H1 (cell line): Measurements from ENCODE around the gene SNX13. TPM values are rescaled to one million over a fixed set of nuclear protein-coding genes. Genes with fewer than 3 reads are reported as not detected.

Source experiments
- CTCF ChIA-PET: fragments of 300-600 bp; sonication (Branson Sonifier 250); formaldehyde crosslinking; loops from one replicate; lab custom pipeline; 2021; ENCODE audit not compliant: partially characterized antibody; lab: Charles Lee
- POLR2A ChIA-PET: fragments of 300-600 bp; sonication (Branson Sonifier 250); formaldehyde crosslinking; loops from one replicate; lab custom pipeline; 2021; ENCODE audit warnings: inconsistent platforms; ENCODE audit not compliant: partially characterized antibody; lab: Charles Lee
- DNase-seq, 2 experiments: peaks; one replicate each; pipeline versions ENCODE4 v3.0.0 to v3.0.0-alpha.2; 2010 to 2022; ENCODE audit warnings: low spot score in 2 of 2, low read depth in 1 of 2, mixed read lengths in 1 of 2
- FAIRE-seq: peaks from 2 replicates; lab custom pipeline; 2011; peaks lifted over from hg19 to GRCh38; lab: Jason Lieb, UNC
- H2AFZ ChIP-seq: 2 replicates; pipeline ENCODE4 v1.8.1; 2012; ENCODE audit warnings: low read length, inconsistent platforms
- H2AK5ac ChIP-seq: 2 replicates; pipeline ENCODE4 v1.6.1; 2013; ENCODE audit warnings: low read depth, low read length
- H2BK120ac ChIP-seq: replicated peaks from 2 replicates; pipeline ENCODE3; 2013; ENCODE audit warnings: low read depth, low read length, inconsistent platforms
- H2BK12ac ChIP-seq: 2 replicates; pipeline ENCODE4 v1.6.1; 2013; ENCODE audit warnings: low read depth, low read length
- H2BK15ac ChIP-seq: 2 replicates; pipeline ENCODE4 v1.6.1; 2013; ENCODE audit warnings: low read length
- H2BK20ac ChIP-seq: 2 replicates; pipeline ENCODE4 v1.6.1; 2013; ENCODE audit warnings: low read length
- H2BK5ac ChIP-seq: 2 replicates; pipeline ENCODE4 v1.6.1; 2013; ENCODE audit warnings: low read depth, low read length
- H3K14ac ChIP-seq: 2 replicates; pipeline ENCODE4 v1.6.1; 2013; ENCODE audit warnings: inconsistent platforms; ENCODE audit not compliant: insufficient read length
- H3K18ac ChIP-seq: 2 replicates; pipeline ENCODE4 v1.6.1; 2013; ENCODE audit warnings: low read length; ENCODE audit errors: extremely low read depth
- H3K23ac ChIP-seq: 2 replicates; pipeline ENCODE4 v1.6.1; 2013; ENCODE audit warnings: inconsistent platforms; ENCODE audit not compliant: insufficient read length
- H3K23me2 ChIP-seq: 2 replicates; pipeline ENCODE4 v1.6.1; 2013; ENCODE audit warnings: low read depth, low read length
- H3K27ac ChIP-seq: 2 replicates; pipeline ENCODE4 v1.6.1; 2011; ENCODE audit warnings: low read depth, low read length, inconsistent platforms
- H3K27me3 ChIP-seq, 4 experiments: replicated peaks in 1 of 4; 1 replicate in 1 of 4; 2 replicates in 3 of 4; pipeline versions ENCODE4 v1.6.1 to v1.8.1; 2011 to 2013; ENCODE audit warnings: low read length in 3 of 4, mild to moderate bottlenecking in 3 of 4, inconsistent platforms in 2 of 4, mixed read lengths in 2 of 4, moderate library complexity in 1 of 4; ENCODE audit not compliant: control insufficient read depth in 3 of 4, insufficient read depth in 3 of 4; ENCODE audit errors: extremely low read depth in 1 of 4
- H3K36me3 ChIP-seq, 4 experiments: 2 replicates each; pipeline versions ENCODE4 v1.6.1 to v1.8.1; 2011 to 2013; ENCODE audit warnings: mild to moderate bottlenecking in 4 of 4, low read length in 3 of 4, moderate library complexity in 2 of 4, control low read depth in 1 of 4, inconsistent platforms in 1 of 4; ENCODE audit not compliant: insufficient read depth in 4 of 4, control insufficient read depth in 2 of 4
- H3K4ac ChIP-seq: replicated peaks from 2 replicates; pipeline ENCODE3; 2013; ENCODE audit warnings: low read length, low read depth, mixed read lengths, inconsistent platforms; ENCODE audit not compliant: insufficient read length
- H3K4me1 ChIP-seq, 4 experiments: replicated peaks in 1 of 4; 1 replicate in 1 of 4; 2 replicates in 3 of 4; pipeline versions ENCODE4 v1.6.1 to v1.8.1; 2011 to 2013; ENCODE audit warnings: low read length in 3 of 4, inconsistent platforms in 2 of 4, mixed read lengths in 1 of 4; ENCODE audit not compliant: insufficient read depth in 4 of 4, control insufficient read depth in 3 of 4
- H3K4me2 ChIP-seq, 2 experiments: 2 replicates each; pipeline versions ENCODE4 v1.6.1 to v1.8.1; 2011 to 2013; ENCODE audit warnings: low read depth in 2 of 2, low read length in 2 of 2, control low read depth in 1 of 2, inconsistent platforms in 1 of 2, mild to moderate bottlenecking in 1 of 2; ENCODE audit not compliant: insufficient read depth in 1 of 2
- H3K4me3 ChIP-seq, 4 experiments: fragments of 200-600, 300-600 bp in 1 of 4; sonication (generic), shearing (Covaris generic), sonication (Bioruptor Twin) in 1 of 4; 2 replicates each; pipeline versions ENCODE4 v1.5.1 to v1.8.1; 2011 to 2016; ENCODE audit warnings: low read length in 4 of 4, low read depth in 3 of 4, control low read depth in 2 of 4, inconsistent platforms in 2 of 4, mild to moderate bottlenecking in 2 of 4, mixed read lengths in 1 of 4, moderate library complexity in 1 of 4; ENCODE audit not compliant: insufficient read depth in 2 of 4; ENCODE audit errors: extremely low read depth in 1 of 4
- H3K56ac ChIP-seq: replicated peaks from 2 replicates; pipeline ENCODE3; 2013; ENCODE audit warnings: low read depth, mild to moderate bottlenecking, mixed read lengths, low read length, inconsistent platforms; ENCODE audit not compliant: insufficient read length
- H3K79me1 ChIP-seq: 2 replicates; pipeline ENCODE4 v1.6.1; 2013; ENCODE audit warnings: low read depth, low read length, control low read depth
- H3K79me2 ChIP-seq, 2 experiments: 2 replicates each; pipeline versions ENCODE4 v1.6.1 to v1.8.1; 2012 to 2013; ENCODE audit warnings: low read length in 2 of 2, mild to moderate bottlenecking in 2 of 2, inconsistent platforms in 1 of 2; ENCODE audit not compliant: insufficient read depth in 2 of 2, control insufficient read depth in 1 of 2
- H3K9ac ChIP-seq, 4 experiments: replicated peaks in 1 of 4; 1 replicate in 1 of 4; 2 replicates in 3 of 4; pipeline versions ENCODE4 v1.6.1 to v1.8.1; 2011 to 2013; ENCODE audit warnings: low read depth in 3 of 4, low read length in 3 of 4, control low read depth in 2 of 4, mild to moderate bottlenecking in 2 of 4, moderate library complexity in 2 of 4, inconsistent platforms in 1 of 4; ENCODE audit errors: extremely low read depth in 1 of 4
- H3K9me3 ChIP-seq, 2 experiments: 2 replicates each; pipeline versions ENCODE4 v1.6.1 to v1.8.1; 2012 to 2013; ENCODE audit warnings: mild to moderate bottlenecking in 2 of 2, moderate library complexity in 2 of 2, control low read depth in 1 of 2, inconsistent platforms in 1 of 2, low read depth in 1 of 2, low read length in 1 of 2, mixed read lengths in 1 of 2; ENCODE audit not compliant: insufficient read depth in 2 of 2
- H4K20me1 ChIP-seq, 2 experiments: replicated peaks in 1 of 2; 2 replicates each; pipeline versions ENCODE3 to v1.8.1; 2011 to 2013; ENCODE audit warnings: inconsistent platforms in 2 of 2, low read length in 2 of 2, mild to moderate bottlenecking in 1 of 2; ENCODE audit not compliant: insufficient read depth in 2 of 2, control insufficient read depth in 1 of 2
- H4K5ac ChIP-seq: 2 replicates; pipeline ENCODE4 v1.6.1; 2013; ENCODE audit warnings: low read length, low read depth, mixed read lengths, inconsistent platforms; ENCODE audit not compliant: insufficient read length
- H4K8ac ChIP-seq: 2 replicates; pipeline ENCODE4 v1.8.0; 2013; ENCODE audit warnings: mild to moderate bottlenecking, moderate library complexity, low read length, inconsistent platforms; ENCODE audit not compliant: insufficient read depth; ENCODE audit errors: extremely low read depth
- H4K91ac ChIP-seq: replicated peaks from 2 replicates; pipeline ENCODE3; 2013; ENCODE audit warnings: low read length, mixed read lengths, inconsistent platforms; ENCODE audit not compliant: insufficient read length
- CEBPB ChIP-seq: IDR thresholded peaks from 2 replicates; pipeline ENCODE4 v1.6.1; 2012; ENCODE audit warnings: low read depth, low read length
- FOSL1 ChIP-seq: IDR thresholded peaks from 2 replicates; pipeline ENCODE4 v1.6.1; 2011; ENCODE audit warnings: mild to moderate bottlenecking, low read depth, low read length, moderate library complexity; ENCODE audit not compliant: insufficient read depth
- GABPA ChIP-seq: IDR thresholded peaks from 2 replicates; pipeline ENCODE4 v1.6.1; 2011; ENCODE audit warnings: mild to moderate bottlenecking, low read length, moderate library complexity, borderline replicate concordance; ENCODE audit not compliant: insufficient read depth
- GTF2F1 ChIP-seq: IDR thresholded peaks from 2 replicates; pipeline ENCODE4 v1.6.1; 2012; ENCODE audit warnings: low read depth, low read length, improper control_type of control experiment, borderline replicate concordance
- HDAC2 ChIP-seq, 2 experiments: fragments of 300-600 bp in 1 of 2; sonication (generic) in 1 of 2; IDR thresholded peaks; 2 replicates each; pipeline ENCODE4 v1.6.1; 2011 to 2012; ENCODE audit warnings: low read depth in 2 of 2, low read length in 2 of 2, mild to moderate bottlenecking in 2 of 2, moderate library complexity in 2 of 2, borderline replicate concordance in 1 of 2, inconsistent platforms in 1 of 2
- NRF1 ChIP-seq: IDR thresholded peaks from 2 replicates; pipeline ENCODE4 v1.6.1; 2011; ENCODE audit warnings: mild to moderate bottlenecking, low read depth, low read length, improper control_type of control experiment
- POU5F1 ChIP-seq: IDR thresholded peaks from 2 replicates; pipeline ENCODE4 v1.6.1; 2011; ENCODE audit warnings: low read depth, mild to moderate bottlenecking, low read length, moderate library complexity
- SIN3A ChIP-seq, 2 experiments: IDR thresholded peaks in 1 of 2; conservative IDR thresholded peaks in 1 of 2; 2 replicates each; pipeline ENCODE4 v1.6.1; 2011 to 2012; ENCODE audit warnings: low read length in 2 of 2, improper control_type of control experiment in 1 of 2, low read depth in 1 of 2, mild to moderate bottlenecking in 1 of 2
- SIX5 ChIP-seq: IDR thresholded peaks from 2 replicates; pipeline ENCODE4 v1.6.1; 2011; ENCODE audit warnings: mild to moderate bottlenecking, low read depth, low read length
- TBP ChIP-seq: IDR thresholded peaks from 2 replicates; pipeline ENCODE4 v1.6.1; 2011; ENCODE audit warnings: low read depth, low read length, improper control_type of control experiment
- WGBS, 2 experiments: shearing (Covaris generic) in 1 of 2; methylation state at CpG; one replicate each; pipeline versions ENCODE4 v1.1.6 to v1.1.7; 2013 to 2015; ENCODE audit warnings: low lambda C conversion rate in 2 of 2, mixed read lengths in 2 of 2, inconsistent platforms in 1 of 2, low coverage in 1 of 2, missing lambda C conversion rate in 1 of 2; ENCODE audit not compliant: insufficient replicate concordance in 2 of 2, insufficient coverage in 1 of 2, insufficient read length in 1 of 2; ENCODE audit errors: extremely low coverage in 1 of 2, missing lambda C conversion rate in 1 of 2; 5-methylcytosine and 5-hydroxymethylcytosine counted together
- polyA plus RNA-seq, 7 experiments: library from polyadenylated mRNA; depleted of rRNA in 3 of 7; stranded (reverse) in 5 of 7; unstranded in 2 of 7; fragments of >200 nt in 5 of 7; fragments of 200-250 nt in 2 of 7; gene quantifications; 1 replicate in 5 of 7; 2 replicates in 1 of 7; 4 replicates in 1 of 7; pipeline versions ENCODE4 v1.2.1 to v1.2.3, GENCODE V29; 2011 to 2013; ENCODE audit warnings: missing spikeins in 2 of 7, mixed read lengths in 2 of 7
- total RNA-seq: library from RNA; stranded (reverse); fragmentation: NEBNext Ultra II Directional; extraction: Animal tissue kit (Norgen Biotek cat#: 25700); gene quantifications from 2 replicates; pipeline ENCODE4 v1.2.1, GENCODE V29; 2021
- TF ChIP-seq, protein P1 (sequence below): IDR thresholded peaks from 2 replicates; pipeline ENCODE4 v1.6.1; 2011; ENCODE audit warnings: low read length, improper control_type of control experiment
- TF ChIP-seq, protein P2 (sequence below): IDR thresholded peaks from 2 replicates; pipeline ENCODE4 v1.6.1; 2012; ENCODE audit warnings: inconsistent platforms

SNX13 gene
- total and polyA plus RNA-seq, 2 of the 8 experiments (the other 6 are each of a cell fraction or from before 2014, with no cell fraction given), result 5.5 to 27.4 TPM

DNA sequence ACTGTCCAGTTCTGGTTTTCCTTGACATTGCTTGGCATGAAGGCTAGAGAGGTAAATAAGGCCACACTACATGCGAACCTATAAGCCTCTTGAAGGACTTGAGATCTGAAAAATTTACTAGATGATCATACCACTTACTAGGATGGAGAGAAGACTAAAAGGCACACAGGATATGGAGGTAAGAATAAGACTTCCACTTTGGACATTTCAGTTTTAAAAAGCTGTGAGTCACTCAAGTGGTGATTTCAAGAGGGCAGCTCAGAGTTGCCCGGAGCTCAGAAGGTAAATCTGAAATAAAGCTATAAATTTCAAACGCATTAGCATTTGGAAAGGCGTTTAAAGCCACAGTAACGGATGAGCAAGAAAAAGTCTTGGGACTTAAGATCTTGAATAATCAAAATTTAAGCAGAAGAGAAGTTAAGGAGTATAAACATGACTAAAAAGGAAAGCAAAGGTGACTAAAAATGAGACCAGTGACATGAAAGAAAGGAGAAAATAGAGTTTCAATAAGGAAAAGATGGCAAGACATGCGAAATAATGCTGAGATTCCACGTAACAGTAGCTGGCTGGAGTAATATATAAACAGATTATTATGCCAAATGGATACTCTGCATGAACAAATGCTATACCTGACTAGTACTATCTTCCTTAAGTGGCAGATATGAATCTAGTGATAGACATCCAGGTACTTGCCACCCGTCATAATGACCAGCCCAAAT is 68.3 kb downstream of the SNX13 start:
- Histone ChIP-seq H3K79me1 (no peaks in the 10 kb centered on the region), H2AFZ (no peak overlapping the region), H2BK5ac (no peak overlapping the region), H2BK15ac (no peak overlapping the region), H3K9me3 (no peaks in the 10 kb centered on the region), H3K4ac (no peak overlapping the region), H3K18ac (no peak overlapping the region), H3K79me2 (no peaks in the 10 kb centered on the region), H4K20me1 (no peaks in the 10 kb centered on the region), H4K5ac (no peak overlapping the region), H3K4me3 (no peak overlapping the region), H3K27me3 (no peaks in the 10 kb centered on the region), H2BK20ac (no peak overlapping the region), H3K56ac (no peak overlapping the region), H2BK120ac (no peak overlapping the region), H3K4me1 (no peaks in the 10 kb centered on the region), H2BK12ac (no peak overlapping the region), H4K8ac (no peak overlapping the region), H2AK5ac (no peak overlapping the region), H3K27ac (no peak overlapping the region), H4K91ac (no peak overlapping the region), H3K9ac (no peak overlapping the region), H3K14ac (no peak overlapping the region), H3K23ac (no peak overlapping the region), H3K36me3 (peaks cover 0 to 11% (median 3%) of the 10 kb centered on the region in 4 experiments; a peak in 2 of 8 replicates), H3K23me2 (no peaks in the 10 kb centered on the region), H3K4me2 (no peak overlapping the region)
- ChIA-PET POLR2A (no interaction called here), CTCF (no interaction called here)
- WGBS, 2 experiments, result 93% methylated on average over 8 of the region's 8 CpGs; no CpG with 5 or more reads in 1 of the 2 experiments
- FAIRE-seq, result no peak
- no peak for DNase-seq
- TF ChIP-seq POU5F1, result no peak
- TF ChIP-seq FOSL1, result no peak
- TF ChIP-seq GTF2F1, result no peak
- no peak for TF ChIP-seq NRF1
- TF ChIP-seq HDAC2 (IDR thresholded peaks at IDR 0.05; ENCODE audit: borderline replicate concordance in 1 of 2, low read depth in 2 of 2, low read length in 2 of 2), result no peak
- TF ChIP-seq SIN3A (conservative IDR thresholded peaks at IDR 0.05 in 1 of 2, IDR thresholded peaks at IDR 0.05 in 1 of 2; ENCODE audit: low read depth in 1 of 2, low read length in 2 of 2), result no peak
- TF ChIP-seq, protein P1, sequence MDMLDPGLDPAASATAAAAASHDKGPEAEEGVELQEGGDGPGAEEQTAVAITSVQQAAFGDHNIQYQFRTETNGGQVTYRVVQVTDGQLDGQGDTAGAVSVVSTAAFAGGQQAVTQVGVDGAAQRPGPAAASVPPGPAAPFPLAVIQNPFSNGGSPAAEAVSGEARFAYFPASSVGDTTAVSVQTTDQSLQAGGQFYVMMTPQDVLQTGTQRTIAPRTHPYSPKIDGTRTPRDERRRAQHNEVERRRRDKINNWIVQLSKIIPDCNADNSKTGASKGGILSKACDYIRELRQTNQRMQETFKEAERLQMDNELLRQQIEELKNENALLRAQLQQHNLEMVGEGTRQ, result no peak
- no peak for TF ChIP-seq TBP
- no peak for TF ChIP-seq SIX5
- TF ChIP-seq GABPA, result no peak
- no peak for TF ChIP-seq CEBPB
- TF ChIP-seq, protein P2, sequence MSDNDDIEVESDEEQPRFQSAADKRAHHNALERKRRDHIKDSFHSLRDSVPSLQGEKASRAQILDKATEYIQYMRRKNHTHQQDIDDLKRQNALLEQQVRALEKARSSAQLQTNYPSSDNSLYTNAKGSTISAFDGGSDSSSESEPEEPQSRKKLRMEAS, result no peak
